ENCODE measurements around the gene OSMR.

Gene OSMR

GRCh38 chr5:38871790-38872551 is 26.2 kb downstream of the OSMR start:
- DNase-seq, result no peak

GRCh38 chr5:38872826-38873225 is 27.0 kb downstream of the OSMR start:
- no peak for DNase-seq

GRCh38 chr5:38874948-38875456 is 29.2 kb downstream of the OSMR start:
- no peak for DNase-seq

GRCh38 chr5:38878391-38879077 is 32.7 kb downstream of the OSMR start:
- DNase-seq, result peak; percentile 48

DNA sequence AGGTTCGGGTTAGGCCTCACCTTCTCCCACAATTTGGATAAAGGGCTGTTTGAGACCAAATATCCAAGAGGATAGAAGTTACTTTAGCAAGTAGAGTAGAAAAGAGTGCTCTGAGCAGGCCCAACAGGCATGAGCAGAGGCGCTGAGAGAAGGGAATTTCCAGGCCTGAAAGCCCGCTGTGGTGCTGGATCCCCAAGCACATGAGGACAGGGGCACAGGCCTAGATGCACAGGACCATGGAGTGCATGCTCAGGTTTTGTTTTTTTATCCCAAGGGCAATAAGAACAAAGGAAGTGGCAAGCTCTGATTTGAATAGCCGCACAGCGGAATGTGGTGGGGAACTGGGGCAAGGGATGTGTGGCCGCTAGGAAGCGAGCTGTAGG is 33.3 kb downstream of the OSMR start:
- DNase-seq, result no peak

- no peak for DNase-seq
These were observed 38.0 kb downstream of the OSMR start for GRCh38 chr5:38883842-38884241.

DNA sequence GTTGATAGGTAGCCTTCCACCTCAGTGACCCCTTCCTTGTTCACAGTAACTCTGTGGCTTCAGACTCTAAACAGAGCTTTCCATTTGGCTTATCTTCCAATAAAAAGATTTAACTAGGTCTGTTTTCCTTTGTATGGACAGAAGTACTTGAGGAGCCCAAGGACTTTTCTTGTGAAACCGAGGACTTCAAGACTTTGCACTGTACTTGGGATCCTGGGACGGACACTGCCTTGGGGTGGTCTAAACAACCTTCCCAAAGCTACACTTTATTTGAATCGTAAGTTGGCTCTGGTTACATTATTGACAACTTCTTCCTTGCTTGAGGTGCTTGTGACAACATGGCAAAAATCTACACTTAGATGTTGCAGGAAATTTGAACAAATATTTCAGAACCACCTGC is 39.4 kb downstream of the OSMR start:
- no peak for DNase-seq

DNA sequence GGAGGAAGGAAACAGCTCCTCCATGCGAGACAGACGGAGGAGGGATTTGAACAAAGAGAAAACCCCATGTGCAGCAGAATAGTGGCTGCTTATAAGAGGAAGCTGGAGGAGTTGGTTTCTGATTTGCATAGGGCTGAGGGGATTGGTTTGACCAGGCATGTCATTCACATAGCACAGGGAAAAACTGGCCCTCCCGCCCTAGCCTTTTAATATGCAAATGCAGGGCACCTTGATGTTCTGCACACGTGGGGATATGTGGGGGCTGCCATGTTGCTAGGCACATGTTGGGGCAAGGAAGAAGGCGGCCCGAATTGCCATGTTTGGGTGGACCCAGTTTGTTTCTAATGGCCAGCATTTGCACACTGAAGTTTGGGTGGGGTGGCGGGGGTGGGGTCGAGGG is 42.2 kb downstream of the OSMR start:
- DNase-seq, result peak; percentile 25

DNA sequence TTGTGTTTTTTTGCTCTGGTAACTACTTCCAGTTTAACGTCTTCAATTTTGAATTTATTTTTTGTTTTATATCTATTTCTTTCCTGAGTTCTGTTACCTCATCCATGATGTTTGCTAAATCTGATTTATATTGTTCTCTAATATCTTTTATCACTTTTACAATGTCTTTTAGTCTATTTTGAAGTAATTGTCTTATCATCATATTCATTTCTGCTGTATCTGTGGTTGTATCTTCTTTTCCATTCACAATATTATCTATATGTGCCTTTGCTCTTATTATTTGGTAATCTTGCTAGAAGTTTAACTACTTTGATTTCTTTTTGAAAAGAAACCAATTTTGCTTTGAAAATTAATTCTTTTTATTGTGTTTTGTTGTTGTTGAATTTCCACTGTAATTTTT is 43.6 kb downstream of the OSMR start:
- DNase-seq, result no peak

GRCh38 chr5:38891563-38891962 is 45.8 kb downstream of the OSMR start:
- DNase-seq, result no peak

DNA sequence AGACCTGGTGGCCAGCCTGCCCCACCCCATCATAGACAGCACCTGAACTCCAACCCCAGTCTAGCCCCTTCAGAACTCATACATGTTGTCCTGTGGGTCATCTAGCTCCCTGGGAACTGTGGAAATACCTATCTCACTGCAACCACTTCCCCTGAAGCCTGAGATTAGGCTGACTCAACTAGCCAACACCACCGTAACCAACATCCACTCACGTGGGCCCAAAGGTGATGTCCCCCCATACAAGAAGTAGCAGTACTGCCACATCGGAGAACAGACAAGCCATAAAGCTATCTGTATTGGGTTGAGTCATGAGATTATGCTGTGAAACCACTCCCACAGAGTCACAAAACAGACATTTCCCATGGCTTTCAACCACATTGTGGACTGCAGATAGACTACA is 46.6 kb downstream of the OSMR start:
- DNase-seq, result no peak

- no peak for DNase-seq
These were observed 50.9 kb downstream of the OSMR start for GRCh38 chr5:38896760-38897159.

- DNase-seq, result peak; percentile 10
These were observed 54.1 kb downstream of the OSMR start for GRCh38 chr5:38899936-38900335.

GRCh38 chr5:38905516-38905915 is 59.7 kb downstream of the OSMR start:
- DNase-seq, result no peak

DNA sequence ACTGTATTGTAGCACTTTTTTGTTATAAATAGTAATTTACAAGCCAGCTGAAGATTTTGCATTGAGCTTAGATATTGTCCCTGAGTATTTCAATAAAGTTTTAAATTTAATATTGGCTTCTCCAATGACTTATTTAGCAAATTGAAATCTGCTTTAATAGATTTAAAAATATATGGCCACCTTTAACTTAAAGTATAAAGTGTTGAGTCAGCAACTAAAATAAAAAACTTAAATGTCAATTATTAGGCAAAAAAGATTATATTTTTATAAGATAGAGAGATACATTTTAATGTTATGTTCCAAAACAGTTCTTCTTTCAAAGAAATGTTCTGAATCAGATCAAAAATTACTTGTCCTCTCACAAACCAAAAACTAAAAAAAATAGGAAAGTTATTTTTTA is 60.7 kb downstream of the OSMR start:
- DNase-seq, result no peak

DNA sequence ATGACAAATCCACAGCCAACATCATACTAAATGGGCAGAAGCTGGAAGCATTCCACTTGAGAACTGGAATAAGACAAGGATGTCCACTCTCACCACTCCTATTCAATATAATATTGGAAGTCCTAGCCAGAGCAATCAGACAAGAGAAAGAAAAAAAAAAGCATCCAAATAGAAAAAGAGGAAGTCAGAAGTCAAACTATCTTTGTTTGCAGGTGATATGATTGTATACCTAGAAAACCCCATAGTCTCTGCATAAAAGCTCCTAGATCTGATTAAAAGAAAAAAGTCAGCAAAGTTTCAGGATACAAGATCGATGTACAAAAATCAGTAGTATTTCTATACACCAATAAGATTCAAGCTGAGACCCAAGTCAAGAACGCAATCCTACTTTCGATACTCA is 66.1 kb downstream of the OSMR start:
- DNase-seq, result no peak

GRCh38 chr5:38913714-38914113 is 67.9 kb downstream of the OSMR start:
- no peak for DNase-seq

DNA sequence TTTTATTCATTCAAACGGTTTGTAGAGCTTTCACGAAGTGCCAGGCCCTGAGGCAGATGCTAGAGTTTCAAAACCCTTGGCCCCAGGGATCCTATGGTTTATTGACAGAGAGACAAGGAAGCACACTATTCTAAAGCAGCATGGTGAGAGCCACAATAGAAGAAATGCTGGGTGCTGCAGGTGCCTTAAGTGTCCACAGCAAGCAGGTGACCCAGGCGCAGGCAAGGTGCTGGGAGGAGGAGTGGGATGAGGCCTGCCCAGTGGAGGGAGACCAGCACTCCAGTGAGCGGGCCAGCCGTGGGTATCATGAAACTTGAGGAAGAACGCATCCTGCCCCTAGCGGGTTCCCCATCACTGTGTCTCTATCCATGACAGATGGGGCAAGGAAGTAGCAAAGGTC is 71.0 kb downstream of the OSMR start:
- DNase-seq, result no peak

DNA sequence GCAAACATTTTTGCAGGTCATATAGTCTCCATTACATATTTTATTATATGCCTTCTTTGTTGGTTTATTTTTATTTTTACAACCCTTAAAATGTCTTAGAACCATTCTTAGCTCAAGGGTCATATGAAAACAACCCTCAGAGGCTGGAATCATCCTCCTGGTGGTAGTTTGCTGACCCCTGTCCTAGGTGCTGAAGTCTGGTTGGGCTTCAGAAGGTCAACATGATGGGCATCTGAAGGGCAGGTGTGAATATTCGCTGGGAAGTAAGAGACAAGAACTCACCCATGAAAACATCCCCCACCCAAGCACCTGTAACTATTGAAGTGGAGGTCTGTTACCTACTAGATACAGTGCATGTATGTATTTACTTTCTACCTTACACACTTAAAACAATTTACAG is 75.4 kb downstream of the OSMR start:
- peak; percentile 18 for DNase-seq

- DNase-seq, result peak; percentile 63
These were observed 76.4 kb downstream of the OSMR start for GRCh38 chr5:38922199-38922598.

DNA sequence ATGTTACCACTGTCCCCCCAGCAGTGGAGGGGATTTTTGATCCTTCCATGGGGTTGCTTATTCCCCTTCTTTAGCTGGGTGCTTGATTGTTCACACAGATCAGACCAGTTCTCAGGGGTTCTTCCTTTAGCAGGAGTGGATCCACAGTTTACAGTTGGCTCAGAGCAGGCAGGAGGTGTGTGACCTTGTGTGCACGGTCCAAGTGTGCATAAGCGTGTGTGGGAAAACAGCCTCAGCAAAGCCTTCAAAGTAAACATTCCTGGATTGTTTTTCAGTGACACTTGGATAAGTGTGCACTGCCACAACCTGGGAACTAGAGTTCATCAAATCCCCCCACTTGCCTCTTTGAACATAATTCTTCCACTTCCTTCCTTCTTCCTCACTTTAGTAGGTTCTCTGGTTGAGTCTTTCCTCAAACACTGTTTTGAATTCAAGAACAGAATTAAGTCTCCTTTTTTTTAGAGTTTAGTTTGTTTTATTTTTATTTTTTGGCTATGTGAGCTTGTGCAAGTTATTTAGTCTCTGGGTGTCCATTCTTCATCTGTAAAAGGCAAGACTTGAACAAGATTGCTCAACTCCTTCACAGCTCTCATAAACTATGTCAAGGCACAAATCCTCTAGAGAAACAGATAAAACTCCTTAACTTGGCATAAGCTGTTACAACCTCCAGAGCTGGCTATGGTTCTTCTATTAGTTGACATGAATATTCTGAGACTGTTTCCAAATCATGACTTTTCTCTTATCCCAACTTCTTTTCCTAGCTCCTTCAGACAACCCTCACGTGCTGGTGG is 78.0 kb downstream of the OSMR start:
- DNase-seq, result no peak

- no peak for DNase-seq
These were observed 79.5 kb downstream of the OSMR start for GRCh38 chr5:38925154-38925925.

DNA sequence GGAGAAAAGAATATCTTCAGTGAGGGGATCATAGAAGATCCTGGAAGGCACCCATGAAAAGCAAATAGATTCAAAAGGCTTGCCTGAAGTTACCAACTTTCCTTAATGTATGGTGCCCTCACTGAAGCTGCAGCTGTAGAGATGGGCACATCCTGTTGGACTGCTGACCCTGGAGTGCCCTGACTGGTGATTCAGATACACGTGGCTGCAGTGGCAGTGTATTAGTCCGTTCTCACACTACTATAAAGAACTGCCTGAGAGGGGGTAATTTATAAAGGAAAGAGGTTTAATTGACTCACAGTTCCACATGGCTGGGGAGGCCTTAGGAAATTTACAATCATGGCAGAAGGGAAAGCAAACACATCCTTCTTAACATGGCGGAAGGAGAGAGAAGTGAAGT is 80.3 kb downstream of the OSMR start:
- DNase-seq, result no peak

Measured in OCI-M1 (cell line).